Mammary epithelial cell (primary cell): ENCODE results near the gene C4orf36.

ENCODE experiments used
- EZH2 ChIP-seq: IDR thresholded peaks from 2 replicates; pipeline ENCODE4 v1.6.1; 2012; ENCODE audit warnings: low read length, inconsistent platforms, borderline replicate concordance
- TF ChIP-seq, protein P1 (sequence below), 2 donors: IDR thresholded peaks in 1 of 2; conservative IDR thresholded peaks in 1 of 2; 2 replicates each; pipeline ENCODE4 v1.5.1; 2011 to 2012; ENCODE audit warnings: inconsistent platforms in 2 of 2, low read length in 2 of 2, mild to moderate bottlenecking in 2 of 2, control low read depth in 1 of 2, low read depth in 1 of 2; ENCODE audit not compliant: insufficient read depth in 1 of 2; ENCODE audit errors: extremely low read depth in 1 of 2

DNA sequence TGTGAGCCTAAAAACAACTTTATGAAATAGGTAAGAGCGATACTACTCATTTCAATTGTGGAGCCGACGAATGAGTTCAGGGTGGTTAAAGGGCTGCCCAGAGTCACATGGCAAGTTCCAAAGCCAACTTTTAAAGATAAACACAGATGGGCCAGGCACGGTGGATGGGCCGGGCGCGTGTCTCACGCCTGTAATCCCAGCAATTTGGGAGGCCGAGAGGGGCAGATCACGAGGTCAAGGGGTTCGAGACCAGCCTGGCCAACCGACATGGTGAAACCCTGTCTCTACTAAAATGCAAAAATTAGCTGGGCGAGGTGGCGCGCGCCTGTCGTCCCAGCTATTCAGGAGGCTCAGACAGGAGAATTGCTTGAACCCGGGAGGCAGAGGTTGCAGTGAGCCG lies 914 bp upstream of the C4orf36 start:
- TF ChIP-seq, protein P1, sequence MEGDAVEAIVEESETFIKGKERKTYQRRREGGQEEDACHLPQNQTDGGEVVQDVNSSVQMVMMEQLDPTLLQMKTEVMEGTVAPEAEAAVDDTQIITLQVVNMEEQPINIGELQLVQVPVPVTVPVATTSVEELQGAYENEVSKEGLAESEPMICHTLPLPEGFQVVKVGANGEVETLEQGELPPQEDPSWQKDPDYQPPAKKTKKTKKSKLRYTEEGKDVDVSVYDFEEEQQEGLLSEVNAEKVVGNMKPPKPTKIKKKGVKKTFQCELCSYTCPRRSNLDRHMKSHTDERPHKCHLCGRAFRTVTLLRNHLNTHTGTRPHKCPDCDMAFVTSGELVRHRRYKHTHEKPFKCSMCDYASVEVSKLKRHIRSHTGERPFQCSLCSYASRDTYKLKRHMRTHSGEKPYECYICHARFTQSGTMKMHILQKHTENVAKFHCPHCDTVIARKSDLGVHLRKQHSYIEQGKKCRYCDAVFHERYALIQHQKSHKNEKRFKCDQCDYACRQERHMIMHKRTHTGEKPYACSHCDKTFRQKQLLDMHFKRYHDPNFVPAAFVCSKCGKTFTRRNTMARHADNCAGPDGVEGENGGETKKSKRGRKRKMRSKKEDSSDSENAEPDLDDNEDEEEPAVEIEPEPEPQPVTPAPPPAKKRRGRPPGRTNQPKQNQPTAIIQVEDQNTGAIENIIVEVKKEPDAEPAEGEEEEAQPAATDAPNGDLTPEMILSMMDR (conservative IDR thresholded peaks at IDR 0.05 in 1 of 2, IDR thresholded peaks at IDR 0.05 in 1 of 2; ENCODE audit: extremely low read depth in 1 of 2, insufficient read depth in 1 of 2, low read depth in 1 of 2, low read length in 2 of 2), result no peak
- no peak for TF ChIP-seq EZH2
